Neuronal stem cell (in vitro differentiated cells): ENCODE data around the gene GTF2F1.
"Not testable (repeated sequence)": the region's sequence is repeated elsewhere in the genome, so short reads cannot be mapped to it uniquely, and the experiment has no call there.

Experiments used
- DNase-seq: peaks from one replicate; pipeline ENCODE4 v3.0.0-alpha.2; 2013; ENCODE audit warnings: low spot score
- H2AFZ ChIP-seq: one replicate; pipeline ENCODE4 v1.6.1; 2013; ENCODE audit warnings: mild to moderate bottlenecking, low read length, inconsistent platforms
- H2AK5ac ChIP-seq: 2 replicates; pipeline ENCODE4 v1.6.1; 2013; ENCODE audit warnings: low read depth, mild to moderate bottlenecking, inconsistent platforms, low read length, moderate library complexity, mixed read lengths
- H2BK120ac ChIP-seq: 2 replicates; pipeline ENCODE4 v1.6.1; 2013; ENCODE audit warnings: low read depth, mild to moderate bottlenecking, inconsistent platforms, low read length, moderate library complexity, mixed read lengths
- H2BK12ac ChIP-seq: one replicate; pipeline ENCODE4 v1.6.1; 2013; ENCODE audit warnings: low read length, inconsistent platforms
- H2BK15ac ChIP-seq: 2 replicates; pipeline ENCODE4 v1.6.1; 2013; ENCODE audit warnings: mild to moderate bottlenecking, low read length, inconsistent platforms, mixed read lengths
- H2BK5ac ChIP-seq: one replicate; pipeline ENCODE4 v1.6.1; 2013; ENCODE audit warnings: inconsistent platforms, mild to moderate bottlenecking, low read length, moderate library complexity
- H3K14ac ChIP-seq: one replicate; pipeline ENCODE4 v1.6.1; 2013; ENCODE audit warnings: low read length, inconsistent platforms
- H3K18ac ChIP-seq: 2 replicates; pipeline ENCODE4 v1.6.1; 2013; ENCODE audit warnings: low read length, inconsistent platforms
- H3K23ac ChIP-seq: 2 replicates; pipeline ENCODE4 v1.6.1; 2013; ENCODE audit warnings: low read depth, mild to moderate bottlenecking, mixed read lengths, low read length, inconsistent platforms; ENCODE audit not compliant: poor library complexity
- H3K27ac ChIP-seq: replicated peaks from 3 replicates; pipeline ENCODE4 v1.5.1; 2013; ENCODE audit warnings: low read length, inconsistent platforms
- H3K27me3 ChIP-seq, 3 experiments: 2 replicates each; pipeline ENCODE4 v1.6.1; 2013; ENCODE audit warnings: low read length in 3 of 3, mild to moderate bottlenecking in 2 of 3, inconsistent platforms in 1 of 3, low read depth in 1 of 3, mixed read lengths in 1 of 3, moderate library complexity in 1 of 3; ENCODE audit not compliant: control insufficient read depth in 3 of 3, insufficient read depth in 3 of 3
- H3K36me3 ChIP-seq, 2 donors: replicated peaks in 1 of 2; 2 replicates each; pipeline ENCODE4 v1.6.1; 2013; ENCODE audit warnings: low read length in 2 of 2; ENCODE audit not compliant: control insufficient read depth in 2 of 2, insufficient read depth in 2 of 2
- H3K4ac ChIP-seq: 2 replicates; pipeline ENCODE4 v1.6.1; 2013; ENCODE audit warnings: inconsistent platforms, mild to moderate bottlenecking, low read length, moderate library complexity
- H3K4me1 ChIP-seq, 2 donors: 1 replicate in 1 of 2; 2 replicates in 1 of 2; pipeline ENCODE4 v1.6.1; 2013; ENCODE audit warnings: low read length in 2 of 2, low read depth in 1 of 2; ENCODE audit not compliant: control insufficient read depth in 2 of 2, insufficient read depth in 1 of 2
- H3K4me2 ChIP-seq: one replicate; pipeline ENCODE4 v1.6.1; 2013; ENCODE audit warnings: mild to moderate bottlenecking, low read length, inconsistent platforms; ENCODE audit not compliant: insufficient read depth, poor library complexity, severe bottlenecking
- H3K4me3 ChIP-seq, 2 donors: 2 replicates each; pipeline ENCODE4 v1.5.1; 2013; ENCODE audit warnings: low read length in 2 of 2, mild to moderate bottlenecking in 2 of 2, inconsistent platforms in 1 of 2, moderate library complexity in 1 of 2
- H3K79me1 ChIP-seq: one replicate; pipeline ENCODE4 v1.6.1; 2013; ENCODE audit warnings: low read depth, mild to moderate bottlenecking, inconsistent platforms, low read length, moderate library complexity
- H3K9ac ChIP-seq: one replicate; pipeline ENCODE4 v1.6.1; 2013; ENCODE audit warnings: mild to moderate bottlenecking, low read depth, low read length, inconsistent platforms; ENCODE audit not compliant: poor library complexity
- H3K9me3 ChIP-seq, 2 donors: replicated peaks in 1 of 2; 2 replicates each; pipeline versions ENCODE3 to v1.6.1; 2013; ENCODE audit warnings: low read length in 2 of 2, mild to moderate bottlenecking in 2 of 2, inconsistent platforms in 1 of 2, low read depth in 1 of 2, mixed read lengths in 1 of 2, moderate library complexity in 1 of 2; ENCODE audit not compliant: control insufficient read depth in 2 of 2, insufficient read depth in 1 of 2
- H4K8ac ChIP-seq: one replicate; pipeline ENCODE4 v1.6.1; 2013; ENCODE audit warnings: low read depth, mild to moderate bottlenecking, inconsistent platforms, low read length, moderate library complexity
- H4K91ac ChIP-seq: one replicate; pipeline ENCODE4 v1.6.1; 2013; ENCODE audit warnings: low read length, low read depth, mild to moderate bottlenecking, inconsistent platforms; ENCODE audit not compliant: poor library complexity
- WGBS, 2 donors: extraction: QIAGEN DNeasy Blood & Tissue Kit; methylation state at CpG; one replicate each; pipeline ENCODE4 v1.1.7; 2013; ENCODE audit warnings: missing lambda C conversion rate in 2 of 2, mixed read lengths in 1 of 2; ENCODE audit not compliant: insufficient read length in 2 of 2, insufficient replicate concordance in 1 of 2; ENCODE audit errors: extremely low coverage in 2 of 2; 5-methylcytosine and 5-hydroxymethylcytosine counted together

The GTF2F1 gene

GRCh38 chr19:6402837-6403608 lies 10.1 kb upstream of the GTF2F1 start:
- Histone ChIP-seq H3K27me3 (no peaks in the 10 kb centered on the region), H3K9ac (no peak overlapping the region), H2BK120ac (no peak overlapping the region), H2BK12ac (no peak overlapping the region), H3K4ac (no peak overlapping the region), H2AFZ (peak overlapping the region; percentile 71), H3K18ac (no peak overlapping the region), H2AK5ac (no peak overlapping the region), H3K36me3 (no peaks in the 10 kb centered on the region), H3K4me3 (peak overlapping the region in 1 of 2 donors; percentile 21), H3K14ac (no peak overlapping the region), H3K4me2 (no peak overlapping the region), H2BK5ac (no peak overlapping the region), H3K27ac (no peak overlapping the region), H4K8ac (no peak overlapping the region), H3K4me1 (peaks cover 4 to 12% of the 10 kb centered on the region in 2 donors), H2BK15ac (no peak overlapping the region), H3K9me3 (no peaks in the 10 kb centered on the region), H3K79me1 (peaks cover 2% of the 10 kb centered on the region), H3K23ac (no peak overlapping the region), H4K91ac (no peak overlapping the region)
- no peak for DNase-seq
- no CpG with 5 or more reads among the region's 22 CpGs for WGBS, 2 donors

GRCh38 chr19:6402058-6402457 lies 9.1 kb upstream of the GTF2F1 start:
- no peak overlapping the region for H3K4me2 ChIP-seq
- no peak overlapping the region for H2BK5ac ChIP-seq
- H2AK5ac ChIP-seq: no peak overlapping the region
- no peak overlapping the region for H3K14ac ChIP-seq
- H3K18ac ChIP-seq: no peak overlapping the region
- no peak overlapping the region for H3K27ac ChIP-seq
- H2BK12ac ChIP-seq: no peak overlapping the region
- no peak overlapping the region for H4K8ac ChIP-seq
- H3K23ac ChIP-seq: no peak overlapping the region
- no peak overlapping the region for H3K4me3 ChIP-seq
- H3K36me3 ChIP-seq: no peaks in the 10 kb centered on the region
- no peak overlapping the region for H3K4ac ChIP-seq
- WGBS, 2 donors: no CpG with 5 or more reads among the region's 10 CpGs
- H3K79me1 ChIP-seq: peaks cover 2% of the 10 kb centered on the region
- peaks cover 4 to 12% of the 10 kb centered on the region in 2 donors for H3K4me1 ChIP-seq
- H2AFZ ChIP-seq: peak overlapping the region; percentile 36
- H3K27me3 ChIP-seq: no peaks in the 10 kb centered on the region
- no peak overlapping the region for H2BK15ac ChIP-seq
- no peak overlapping the region for H4K91ac ChIP-seq
- H3K9me3 ChIP-seq: no peaks in the 10 kb centered on the region
- H3K9ac ChIP-seq: no peak overlapping the region
- no peak overlapping the region for H2BK120ac ChIP-seq
- DNase-seq: no peak

GRCh38 chr19:6400062-6400944 lies 7.3 kb upstream of the GTF2F1 start:
- not testable (repeated sequence) for H3K14ac ChIP-seq, H3K4me3 ChIP-seq, H3K27me3 ChIP-seq, H2BK120ac ChIP-seq, H4K91ac ChIP-seq, H2AFZ ChIP-seq, H3K36me3 ChIP-seq, H3K27ac ChIP-seq, H3K9me3 ChIP-seq, H2BK12ac ChIP-seq, H3K79me1 ChIP-seq, DNase-seq, H3K4me2 ChIP-seq, H3K9ac ChIP-seq, H4K8ac ChIP-seq, H3K4ac ChIP-seq, H2BK5ac ChIP-seq
- Histone ChIP-seq H3K4me1 (peaks cover 4 to 12% of the 10 kb centered on the region in 2 donors), H3K23ac (peak overlapping the region; percentile 89), H2AK5ac (peak overlapping the region; percentile 81), H3K18ac (peak overlapping the region; percentile 71), H2BK15ac (peak overlapping the region; percentile 37)
- no CpG with 5 or more reads among the region's 23 CpGs for WGBS, 2 donors

GRCh38 chr19:6396305-6396704 lies 3.3 kb upstream of the GTF2F1 start:
- Histone ChIP-seq H2AK5ac (peak overlapping the region; percentile 19), H3K18ac (no peak overlapping the region), H3K4me3 (no peak overlapping the region), H4K91ac (no peak overlapping the region), H3K36me3 (peaks cover 2 to 8% of the 10 kb centered on the region in 2 donors), H2BK5ac (no peak overlapping the region), H3K27ac (no peak overlapping the region), H3K14ac (no peak overlapping the region), H3K27me3 (no peaks in the 10 kb centered on the region), H3K4me2 (no peak overlapping the region), H2BK12ac (peak overlapping the region; percentile 22), H3K4ac (peak overlapping the region; percentile 53), H3K9ac (no peak overlapping the region), H3K23ac (no peak overlapping the region), H3K4me1 (peaks cover 12 to 13% of the 10 kb centered on the region in 2 donors), H2BK120ac (no peak overlapping the region), H3K79me1 (peaks cover 6% of the 10 kb centered on the region), H2AFZ (no peak overlapping the region), H2BK15ac (peak overlapping the region; percentile 21), H4K8ac (no peak overlapping the region), H3K9me3 (no peaks in the 10 kb centered on the region)
- DNase-seq: no peak
- no CpG with 5 or more reads among the region's 12 CpGs for WGBS, 2 donors
